DMS53 (cell line): Measurements from ENCODE around the gene TULP1.

Experiments
- DNase-seq: peaks from one replicate; lab custom pipeline; 2025; lab: John Stamatoyannopoulos, UW

The TULP1 gene

GRCh38 chr6:35465646-35466045, 47.0 kb downstream of the TULP1 start:
- no peak for DNase-seq

GRCh38 chr6:35463292-35463691, 49.4 kb downstream of the TULP1 start:
- no peak for DNase-seq

DNA sequence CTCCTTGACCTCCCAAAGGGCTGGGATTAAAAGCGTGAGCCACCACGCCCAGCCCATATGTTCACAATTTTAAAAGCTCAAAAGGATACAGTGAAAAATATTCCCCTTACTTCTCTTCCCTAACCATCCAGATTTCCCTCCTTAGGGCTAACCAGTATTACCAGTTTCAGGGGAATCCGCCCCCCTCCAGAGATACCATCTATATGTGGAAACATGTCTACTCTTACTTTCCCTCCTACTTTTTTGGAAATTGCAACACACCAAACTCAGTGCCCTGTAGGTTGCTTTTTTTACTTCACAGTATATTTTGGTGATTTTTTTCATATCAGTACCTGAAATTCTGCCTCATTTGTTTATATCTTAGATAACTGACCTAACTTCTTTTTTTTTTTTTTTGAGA, 51.4 kb downstream of the TULP1 start:
- DNase-seq: no peak

GRCh38 chr6:35457907-35458306, 54.8 kb downstream of the TULP1 start:
- DNase-seq: no peak

GRCh38 chr6:35454391-35455110, 58.1 kb downstream of the TULP1 start:
- DNase-seq: no peak

DNA sequence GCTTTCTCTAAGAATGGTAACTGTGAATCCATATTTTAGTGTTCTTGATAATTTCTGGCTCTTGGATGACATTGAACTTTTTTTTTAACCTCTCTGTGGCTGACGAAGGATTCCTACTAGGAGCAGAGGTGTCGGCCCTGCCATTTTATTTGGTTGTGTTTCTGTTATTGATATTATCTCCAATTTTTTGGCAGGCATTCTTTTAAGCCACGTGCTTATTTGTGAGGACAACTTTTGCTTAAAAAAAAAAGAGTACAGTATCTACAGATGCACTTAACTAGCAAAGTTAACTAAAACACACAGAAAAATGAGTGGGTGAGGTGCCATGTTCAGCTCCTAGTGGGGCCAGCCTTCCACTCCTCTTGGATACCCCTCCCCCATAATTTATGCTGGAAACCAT, 59.5 kb downstream of the TULP1 start:
- DNase-seq: no peak

DNA sequence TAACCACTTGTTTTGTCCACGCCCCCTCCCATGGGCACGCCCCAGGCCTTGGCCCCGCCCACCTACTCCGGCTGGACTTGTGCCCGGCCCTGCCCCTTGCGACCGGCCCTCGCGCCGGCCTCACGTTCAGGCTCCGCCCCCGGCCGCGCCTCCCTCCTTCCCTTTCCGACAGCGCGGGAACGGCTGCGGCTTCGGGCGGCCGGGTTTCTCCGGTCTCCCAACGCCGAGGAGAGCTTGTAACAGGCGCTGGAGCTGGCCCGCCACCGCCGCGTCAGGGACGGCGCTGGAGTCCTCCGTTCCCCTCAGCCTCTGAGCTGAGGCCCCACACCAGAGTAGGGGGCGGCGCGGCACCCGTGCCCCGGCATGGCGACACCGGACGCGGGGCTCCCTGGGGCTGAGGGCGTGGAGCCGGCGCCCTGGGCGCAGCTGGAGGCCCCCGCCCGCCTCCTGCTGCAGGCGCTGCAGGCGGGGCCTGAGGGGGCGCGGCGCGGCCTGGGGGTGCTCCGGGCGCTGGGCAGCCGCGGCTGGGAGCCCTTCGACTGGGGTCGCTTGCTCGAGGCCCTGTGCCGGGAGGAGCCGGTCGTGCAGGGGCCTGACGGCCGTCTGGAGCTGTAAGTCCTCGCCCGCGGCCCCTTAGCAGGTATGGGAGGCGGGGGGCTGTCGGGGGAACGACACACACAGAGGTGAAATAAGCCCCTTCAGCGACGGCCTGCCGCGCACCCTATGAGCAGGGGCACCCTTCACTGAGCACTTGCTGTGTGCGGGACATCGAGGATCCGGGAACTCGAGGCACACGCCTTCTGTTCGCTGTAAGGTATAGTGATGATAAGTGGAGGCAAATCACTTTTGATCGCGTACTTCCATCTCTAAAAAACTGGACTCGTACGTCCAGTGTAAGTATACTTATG, 60.3 kb downstream of the TULP1 start, which contains the start of gene FANCE:
TSS of gene FANCE (plus strand) at position 156 of the 908 bp plus-strand sequence. CDS start at position 364, 208 bp downstream.
- peak; percentile 93 for DNase-seq

GRCh38 chr6:35451354-35452182, 61.1 kb downstream of the TULP1 start:
- no peak for DNase-seq

DNA sequence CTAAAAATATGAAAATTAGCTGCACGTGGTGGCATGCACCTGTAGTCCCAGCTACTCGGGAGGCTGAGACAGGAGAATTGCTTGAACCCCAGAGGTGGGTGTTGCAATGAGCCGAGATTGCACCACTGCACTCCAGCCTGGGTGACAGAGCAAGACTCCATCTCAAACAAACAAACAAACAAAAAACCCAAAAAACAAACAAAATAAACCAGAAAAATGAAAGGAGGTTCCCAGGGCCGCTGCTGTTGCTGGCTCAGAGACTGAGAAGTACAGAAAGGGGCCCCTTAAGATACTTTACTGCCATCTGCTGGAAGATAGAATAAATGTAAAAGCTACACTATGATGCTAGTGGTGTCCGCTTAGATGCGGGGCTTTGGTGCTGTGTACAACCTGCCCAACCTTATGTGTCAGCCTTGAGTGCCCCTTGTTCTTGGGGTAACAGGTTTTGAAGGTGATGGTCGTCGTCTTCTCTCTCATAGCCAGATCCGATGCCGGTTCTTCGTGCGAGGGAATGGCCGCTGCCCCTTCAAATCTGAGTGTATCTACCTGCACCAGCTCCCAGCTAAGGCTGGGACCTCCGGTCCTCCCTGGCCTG, 63.3 kb downstream of the TULP1 start:
- DNase-seq: peak; percentile 82

DNA sequence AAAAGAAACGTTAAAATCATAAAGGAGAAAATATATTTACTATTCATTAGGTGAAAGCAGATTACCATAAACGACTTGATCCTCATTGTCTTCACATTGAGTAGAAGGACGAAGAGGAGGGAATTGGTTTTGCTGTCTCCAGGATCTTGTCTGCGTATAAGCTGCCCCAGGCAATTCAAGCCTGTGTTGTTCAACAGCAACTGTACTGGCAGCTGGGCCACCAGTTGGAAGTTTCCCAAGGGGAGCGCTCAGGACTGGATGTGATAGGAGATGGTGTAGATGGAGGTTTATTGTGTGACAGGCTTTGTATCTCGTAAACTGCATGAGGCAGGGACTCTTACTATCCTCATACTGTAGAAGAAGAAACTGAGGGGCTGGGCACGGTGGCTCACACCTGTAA, 64.5 kb downstream of the TULP1 start:
- no peak for DNase-seq
